ENCODE results near the gene DOCK3.
"Not testable (repeated sequence)": the region's sequence is repeated elsewhere in the genome, so short reads cannot be mapped to it uniquely, and the experiment has no call there.

The DOCK3 gene

GRCh38 chr3:50982540-50983325, 308.0 kb downstream of the DOCK3 start:
- no peak for DNase-seq (ENCODE audit: low read depth)

DNA sequence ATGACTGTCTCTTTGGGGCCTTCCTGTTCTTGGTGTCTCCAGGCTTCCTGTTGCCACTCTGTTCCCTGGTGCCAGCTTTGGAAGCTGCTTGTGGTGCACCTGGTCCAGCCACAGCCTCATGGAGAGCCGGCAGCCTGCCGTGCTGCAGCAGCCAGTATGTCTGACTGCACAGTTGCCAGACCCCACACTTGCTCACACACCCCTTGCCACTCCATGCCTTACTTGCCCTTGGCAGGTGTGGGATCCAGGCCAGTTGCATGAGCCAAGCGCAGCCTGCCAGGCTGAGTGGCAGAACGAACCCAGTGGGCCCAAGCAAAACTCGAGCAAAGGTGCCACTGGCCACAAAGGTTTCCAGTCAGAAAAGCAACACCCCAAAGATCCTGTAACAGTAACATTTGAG, 309.2 kb downstream of the DOCK3 start:
- no peak for DNase-seq (ENCODE audit: low read depth)

- DNase-seq (ENCODE audit: low read depth), result no peak
Observed at GRCh38 chr3:50985893-50986292, 311.2 kb downstream of the DOCK3 start.

DNA sequence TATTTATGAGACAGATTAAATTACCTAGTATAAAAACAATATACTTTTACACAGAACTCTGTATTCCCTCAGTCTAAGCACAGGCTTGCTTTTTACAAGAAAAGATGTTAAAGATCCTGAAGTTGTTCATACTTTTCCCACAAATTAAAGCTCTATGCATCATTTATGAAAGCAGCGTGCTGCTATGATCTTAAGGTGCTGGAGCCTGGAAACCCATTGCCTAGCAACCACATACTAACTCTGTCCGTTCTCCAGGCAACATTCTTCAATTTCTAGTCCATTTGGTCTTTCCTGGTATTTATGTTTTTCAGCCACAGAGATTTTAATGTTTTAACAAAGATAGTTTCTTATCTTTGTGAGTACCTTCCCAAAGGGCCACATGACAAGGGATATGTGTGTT, 312.0 kb downstream of the DOCK3 start:
- DNase-seq (ENCODE audit: low read depth), result no peak

DNA sequence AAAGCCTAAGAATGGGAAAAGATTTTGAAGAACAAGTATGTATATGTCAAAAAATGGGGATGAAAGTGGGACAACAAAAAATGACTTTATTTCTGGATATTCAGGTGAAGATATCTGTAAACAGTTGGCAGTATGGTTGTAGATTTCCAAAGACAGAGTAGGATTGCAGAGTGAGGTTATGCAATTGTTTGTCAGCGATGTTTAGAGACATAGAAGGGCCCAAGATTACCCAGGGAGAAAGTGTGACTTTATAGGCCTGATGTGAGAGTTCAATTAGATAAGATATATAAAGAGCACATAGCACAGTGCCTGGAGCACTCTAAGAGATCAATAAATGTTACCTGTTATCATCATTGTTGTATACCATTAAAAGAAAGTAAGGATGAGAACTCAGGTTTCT, 319.8 kb downstream of the DOCK3 start:
- DNase-seq (ENCODE audit: low read depth), result no peak

DNA sequence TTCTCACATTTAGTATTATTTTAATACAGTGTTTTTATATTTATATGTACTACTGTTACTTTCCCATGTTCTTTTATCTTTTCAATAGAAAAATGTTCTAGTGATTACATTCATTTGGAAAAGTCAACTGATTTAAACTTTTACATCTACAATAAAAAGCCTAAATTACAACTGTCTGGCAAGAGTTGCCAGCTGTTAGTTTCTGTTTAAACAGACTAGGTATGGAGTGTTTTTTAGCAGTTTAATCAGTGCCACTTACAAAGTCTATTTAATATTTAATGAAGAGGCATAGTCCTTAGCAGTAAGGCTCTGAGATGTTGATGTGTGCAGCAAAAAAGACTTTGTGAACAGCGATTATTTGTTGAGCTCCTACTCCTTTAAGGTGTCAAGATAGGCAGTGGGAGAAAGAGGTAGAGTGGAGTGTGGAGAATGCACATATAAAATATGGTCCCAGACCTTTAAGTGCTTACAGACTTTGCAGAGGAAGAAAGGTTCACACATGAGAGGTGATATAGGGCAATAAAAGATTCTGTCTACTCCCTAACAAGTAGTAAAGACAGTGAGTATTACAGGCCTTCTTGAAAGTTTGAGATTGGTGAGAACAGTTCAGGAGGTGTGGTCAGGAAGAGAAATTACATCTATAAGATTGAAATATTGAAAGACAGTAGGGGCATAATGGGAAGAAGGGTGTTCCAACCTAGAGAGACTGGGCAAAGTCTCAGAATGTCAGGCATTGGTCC, 320.5 kb downstream of the DOCK3 start:
- DNase-seq (ENCODE audit: low read depth), result no peak

DNA sequence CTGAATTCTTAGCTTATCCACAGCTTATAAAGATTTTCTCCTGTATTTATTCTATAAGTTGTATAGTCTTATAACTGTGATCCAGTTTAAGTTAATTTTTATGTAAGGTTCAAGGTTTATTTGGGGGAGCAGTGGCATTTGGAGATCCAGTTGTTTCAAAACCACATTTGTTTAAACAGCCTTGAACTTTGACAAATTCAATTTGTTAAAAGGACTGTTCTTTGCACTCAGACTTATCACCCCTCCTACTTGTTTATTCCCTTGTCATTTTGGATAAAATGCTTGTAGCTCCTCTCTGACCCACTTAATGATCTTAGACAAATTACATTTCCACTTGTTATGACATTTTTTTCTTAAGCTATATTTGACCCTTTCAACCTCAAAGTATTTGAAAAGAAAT, 327.8 kb downstream of the DOCK3 start:
- DNase-seq (ENCODE audit: low read depth), result no peak

DNA sequence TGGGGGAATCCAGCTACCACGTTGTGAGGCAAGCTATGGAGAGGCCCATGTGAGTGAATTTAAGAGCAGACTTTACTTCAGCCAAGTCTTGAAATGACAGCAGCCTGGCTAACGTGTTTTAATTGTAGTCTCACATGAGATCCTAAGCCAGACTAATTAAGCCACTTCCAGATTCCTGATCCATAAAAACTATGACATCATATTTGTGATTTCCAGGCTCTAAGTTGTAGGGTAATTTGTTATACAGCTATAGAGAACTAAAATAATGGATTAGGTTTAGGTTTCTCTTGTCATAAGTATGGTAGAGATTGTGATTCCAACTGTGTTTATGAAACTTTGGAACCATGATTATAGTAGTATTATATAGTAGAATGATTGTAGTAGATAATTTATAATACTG, 329.5 kb downstream of the DOCK3 start:
- no peak for DNase-seq (ENCODE audit: low read depth)

- DNase-seq (ENCODE audit: low read depth), result no peak
Observed at GRCh38 chr3:51024121-51024520, 349.4 kb downstream of the DOCK3 start.

DNA sequence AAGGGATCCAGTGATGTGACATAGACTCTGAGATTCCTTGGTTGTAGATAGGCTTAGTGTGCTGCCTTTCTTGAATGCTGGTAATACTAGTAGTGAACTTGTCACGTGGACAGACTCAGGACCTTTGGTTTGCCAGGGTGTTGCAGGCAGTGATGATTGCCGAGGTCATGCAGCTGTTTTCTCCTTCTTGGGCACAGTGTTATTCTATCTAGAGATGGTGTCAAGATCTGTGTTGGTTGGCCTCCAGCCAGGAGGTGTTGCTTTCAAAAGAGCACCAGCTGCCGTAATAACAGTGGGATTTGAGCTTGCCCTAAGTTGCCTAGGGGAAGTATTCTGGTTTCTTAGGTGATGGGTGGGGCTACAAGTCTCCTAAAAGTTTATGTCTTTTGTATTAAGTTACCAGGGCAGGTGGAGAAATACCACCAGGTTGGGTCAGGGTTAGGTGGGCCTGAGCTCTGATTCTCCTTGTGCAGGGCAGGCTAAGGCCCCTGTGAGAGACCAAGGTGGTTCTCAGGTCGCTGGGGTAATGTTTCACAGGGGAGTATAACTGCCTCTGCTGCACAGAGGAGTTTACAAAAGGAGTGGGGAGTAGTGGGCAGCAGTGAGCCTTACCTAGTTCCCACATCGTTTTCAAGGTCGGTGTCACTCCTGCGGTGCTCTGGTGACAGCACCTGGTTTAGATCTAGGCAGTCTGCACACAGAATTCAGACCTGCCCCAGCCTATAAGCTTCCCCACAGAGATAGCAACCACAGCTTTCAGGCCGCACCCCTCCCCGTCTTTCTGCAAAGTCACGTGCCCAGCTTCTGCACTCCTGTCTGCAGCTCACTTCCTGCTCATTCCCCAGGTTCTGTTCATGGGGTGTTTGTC, 350.3 kb downstream of the DOCK3 start:
- DNase-seq (ENCODE audit: low read depth), result peak; percentile 69

DNA sequence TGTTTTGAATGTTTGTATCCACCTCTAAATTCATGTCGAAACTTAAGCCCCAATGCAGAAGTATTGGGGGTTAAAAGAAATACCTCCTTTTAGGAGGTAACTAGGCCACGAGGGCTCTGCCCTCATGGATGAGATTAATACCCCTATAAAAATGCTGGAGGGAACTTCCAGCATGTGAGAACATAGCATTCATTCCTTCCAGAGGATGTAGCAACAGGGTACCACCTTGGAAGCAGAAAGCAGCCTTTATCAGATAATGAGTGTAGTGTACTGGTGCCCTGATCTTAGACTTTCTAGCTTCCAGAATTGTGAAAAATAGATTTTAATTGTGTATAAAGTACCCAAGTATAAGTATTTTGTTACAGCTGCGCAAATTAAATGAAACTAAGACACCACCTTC, 356.9 kb downstream of the DOCK3 start:
- DNase-seq (ENCODE audit: low read depth), result no peak

DNA sequence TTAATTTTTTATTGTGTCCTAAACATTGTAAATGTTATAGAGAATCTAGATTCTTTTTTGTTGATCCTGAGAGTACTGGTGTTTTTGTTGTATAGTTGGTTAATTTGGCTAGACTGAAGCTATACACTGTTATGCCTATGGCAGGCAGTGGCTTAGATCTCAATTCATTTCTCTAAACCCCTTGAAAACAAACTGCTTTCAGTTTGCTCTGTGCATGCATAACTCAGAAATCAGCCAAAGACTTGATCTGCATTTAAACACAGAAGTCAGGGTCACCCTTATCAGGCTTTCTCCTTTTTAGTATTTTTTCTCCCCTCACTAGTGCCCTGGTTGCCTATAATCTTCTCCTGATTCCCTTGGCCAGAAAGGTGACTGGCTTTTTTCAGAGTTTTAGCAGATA, 360.9 kb downstream of the DOCK3 start:
- DNase-seq (ENCODE audit: low read depth), result no peak

DNA sequence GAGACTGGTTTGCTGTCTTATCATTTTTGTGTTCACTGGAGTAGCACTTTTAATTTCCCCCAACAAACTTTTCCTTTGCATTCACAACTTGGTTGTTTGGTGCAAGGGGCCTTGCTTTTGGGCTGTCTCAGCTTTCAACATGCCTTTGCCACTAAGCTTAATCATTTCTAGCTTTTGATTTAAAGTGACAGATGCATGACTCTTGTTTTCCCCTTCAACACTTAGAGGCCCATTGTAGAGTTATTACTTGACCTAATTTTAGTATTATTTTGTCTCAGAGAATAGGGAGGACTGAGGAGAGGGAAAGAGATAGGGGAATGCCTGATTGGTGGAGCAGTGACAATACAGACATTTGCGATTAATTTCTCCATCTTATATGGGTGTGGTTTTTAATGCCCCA, 370.3 kb downstream of the DOCK3 start:
- DNase-seq (ENCODE audit: low read depth), result no peak

GRCh38 chr3:51052562-51052961, 377.8 kb downstream of the DOCK3 start:
- DNase-seq (ENCODE audit: low read depth), result no peak

- no peak for DNase-seq (ENCODE audit: low read depth)
Observed at GRCh38 chr3:51057121-51057520, 382.4 kb downstream of the DOCK3 start.

DNA sequence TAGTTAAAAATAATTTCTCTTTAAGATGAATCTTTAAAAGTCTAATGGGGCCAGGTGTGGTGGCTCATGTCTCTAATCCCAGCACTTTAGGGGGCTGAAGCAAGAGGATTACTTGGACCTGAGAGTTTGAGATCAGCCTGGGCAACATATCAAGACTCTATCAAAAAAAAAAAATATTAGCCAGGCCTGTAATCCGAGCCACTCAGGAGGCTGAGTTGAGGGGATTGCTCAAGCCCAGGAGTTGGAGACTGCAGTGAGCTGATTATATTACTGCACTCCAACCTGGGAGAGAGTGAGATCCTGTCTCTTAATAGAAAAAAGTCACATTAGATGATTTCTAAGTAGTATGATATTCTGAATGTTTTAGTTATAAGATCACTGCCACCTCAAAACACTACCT, 388.3 kb downstream of the DOCK3 start:
- no peak for DNase-seq (ENCODE audit: low read depth)

- no peak for DNase-seq (ENCODE audit: low read depth)
Observed at GRCh38 chr3:51075221-51075775, 400.6 kb downstream of the DOCK3 start.

- DNase-seq (ENCODE audit: low read depth), result no peak
Observed at GRCh38 chr3:51082363-51082762, 407.6 kb downstream of the DOCK3 start.

GRCh38 chr3:51083490-51083889, 408.8 kb downstream of the DOCK3 start:
- DNase-seq (ENCODE audit: low read depth), result no peak

- not testable (repeated sequence) for DNase-seq (ENCODE audit: low read depth)
Observed at GRCh38 chr3:51092141-51092540, 417.4 kb downstream of the DOCK3 start.

DNA sequence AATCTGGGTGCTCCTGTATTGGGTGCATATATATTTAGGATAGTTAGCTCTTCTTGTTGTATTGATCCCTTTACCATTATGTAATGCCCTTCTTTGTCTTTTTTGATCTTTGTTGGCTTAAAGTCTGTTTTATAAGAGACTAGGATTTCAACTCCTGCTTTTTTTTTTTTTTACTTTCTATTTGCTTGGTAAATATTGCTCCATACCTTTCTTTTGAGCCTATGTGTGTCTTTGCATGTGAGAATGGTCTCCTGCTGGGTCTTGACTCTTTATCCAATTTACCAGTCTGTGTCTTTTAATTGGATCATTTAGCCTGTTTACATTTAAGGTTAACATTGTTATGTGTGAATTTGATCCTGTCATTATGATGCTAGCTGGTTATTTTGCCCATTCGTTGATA, 420.1 kb downstream of the DOCK3 start:
- not testable (repeated sequence) for DNase-seq (ENCODE audit: low read depth)

- no peak for DNase-seq (ENCODE audit: low read depth)
Observed at GRCh38 chr3:51099794-51100535, 425.2 kb downstream of the DOCK3 start.
